HG03196 (cell line): ENCODE data around the gene ADAM33.

ENCODE experiments used
- ATAC-seq: cut with Tn5 transposase; IDR thresholded peaks from one replicate; pipeline ENCODE4 v1.9.1; 2021; ENCODE audit not compliant: unreplicated experiment

The ADAM33 gene

GRCh38 chr20:3681931-3682781 is at the start of gene ADAM33:
ADAM33 (minus strand) TSS chr20:3682010; CDS start chr20:3682004, 6 bp downstream.
- ATAC-seq = no peak

- ATAC-seq = no peak
These were observed 49.2 kb upstream of the ADAM33 start for GRCh38 chr20:3730803-3731672.

GRCh38 chr20:3729811-3730540 is 48.2 kb upstream of the ADAM33 start:
- ATAC-seq = no peak

- ATAC-seq = no peak
These were observed 47.6 kb upstream of the ADAM33 start for GRCh38 chr20:3729378-3729777.

- ATAC-seq = no peak
These were observed 47.1 kb upstream of the ADAM33 start for GRCh38 chr20:3728876-3729275.

GRCh38 chr20:3728354-3728753 is 46.5 kb upstream of the ADAM33 start:
- no peak for ATAC-seq

- ATAC-seq = no peak
These were observed 45.7 kb upstream of the ADAM33 start for GRCh38 chr20:3727401-3728021.

DNA sequence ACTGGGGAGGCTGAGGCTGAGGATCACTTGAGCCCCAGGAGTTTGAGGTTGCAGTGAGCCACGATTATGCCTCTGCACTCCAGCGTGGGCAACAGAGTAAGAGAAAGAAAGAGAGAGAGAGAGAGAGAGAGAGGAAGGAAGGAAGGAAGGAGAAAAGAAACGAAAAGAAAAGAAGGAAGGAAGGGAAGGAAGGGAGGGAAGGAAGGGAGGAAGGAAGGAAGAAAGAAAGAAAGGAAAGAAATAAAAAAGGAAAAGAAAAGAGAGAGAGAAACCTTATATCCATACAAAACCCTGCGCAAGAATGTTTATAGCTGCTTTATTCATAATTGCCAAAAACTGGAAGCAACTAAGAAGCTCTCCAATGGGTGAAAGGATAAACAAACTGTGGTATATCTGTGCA is 42.5 kb upstream of the ADAM33 start:
- no peak for ATAC-seq

GRCh38 chr20:3723284-3723683 is 41.5 kb upstream of the ADAM33 start:
- ATAC-seq = no peak

DNA sequence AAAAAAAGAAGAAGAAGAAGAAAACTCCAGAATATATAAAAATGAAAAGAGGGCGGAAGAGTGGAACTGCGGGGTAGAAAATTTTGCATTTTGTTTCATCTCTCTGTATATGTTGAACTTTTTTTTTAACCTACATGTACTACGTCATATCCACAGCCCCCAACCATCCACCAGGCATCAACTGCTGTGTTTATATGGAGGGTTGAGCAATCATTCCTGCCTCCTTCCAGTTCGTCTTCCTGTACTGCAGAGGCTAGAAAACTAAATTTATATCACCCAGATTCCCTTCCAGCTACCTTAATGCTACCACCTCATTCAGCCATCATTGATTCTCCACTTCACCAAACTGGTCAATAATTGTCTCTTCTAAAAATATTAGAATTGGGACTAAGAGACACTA is 40.1 kb upstream of the ADAM33 start:
- ATAC-seq = no peak

DNA sequence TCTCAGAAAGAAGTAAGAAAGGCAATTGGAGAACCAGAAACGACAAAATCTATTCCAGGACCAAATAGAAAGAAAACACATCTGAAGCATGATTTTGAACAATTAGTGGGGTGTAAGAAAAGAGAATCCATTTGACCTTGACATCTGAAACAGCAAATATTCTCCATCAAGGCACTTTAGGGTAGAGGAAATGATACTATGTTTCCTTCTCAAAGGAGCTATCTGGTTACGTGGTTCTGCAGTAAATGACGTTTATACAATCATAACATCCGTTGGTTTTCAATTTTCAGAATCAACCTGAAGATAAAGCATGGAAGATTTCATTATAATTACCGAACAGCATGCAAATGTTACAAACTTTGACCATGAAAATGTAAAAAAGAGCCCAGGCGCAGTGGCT is 38.8 kb upstream of the ADAM33 start:
- no peak for ATAC-seq

GRCh38 chr20:3720068-3720467 is 38.3 kb upstream of the ADAM33 start:
- ATAC-seq = no peak

DNA sequence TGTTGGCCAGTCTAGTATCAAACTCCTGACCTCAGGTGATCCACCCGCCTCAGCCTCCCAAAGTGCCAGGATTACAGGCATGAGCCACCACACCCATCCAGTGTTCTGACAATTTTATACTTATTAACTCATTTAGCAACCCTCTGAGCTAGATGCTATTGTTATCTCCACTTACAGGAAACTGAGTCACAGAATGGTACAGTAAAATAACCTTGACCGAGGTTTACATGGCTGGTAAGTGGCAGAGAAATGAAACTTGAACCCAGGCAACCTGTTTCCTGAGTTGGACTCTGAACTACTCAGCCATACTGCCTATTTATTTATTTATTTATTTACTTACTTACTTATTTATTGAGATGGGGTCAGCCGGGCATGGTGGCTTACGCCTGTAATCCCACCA is 37.2 kb upstream of the ADAM33 start:
- ATAC-seq = no peak

DNA sequence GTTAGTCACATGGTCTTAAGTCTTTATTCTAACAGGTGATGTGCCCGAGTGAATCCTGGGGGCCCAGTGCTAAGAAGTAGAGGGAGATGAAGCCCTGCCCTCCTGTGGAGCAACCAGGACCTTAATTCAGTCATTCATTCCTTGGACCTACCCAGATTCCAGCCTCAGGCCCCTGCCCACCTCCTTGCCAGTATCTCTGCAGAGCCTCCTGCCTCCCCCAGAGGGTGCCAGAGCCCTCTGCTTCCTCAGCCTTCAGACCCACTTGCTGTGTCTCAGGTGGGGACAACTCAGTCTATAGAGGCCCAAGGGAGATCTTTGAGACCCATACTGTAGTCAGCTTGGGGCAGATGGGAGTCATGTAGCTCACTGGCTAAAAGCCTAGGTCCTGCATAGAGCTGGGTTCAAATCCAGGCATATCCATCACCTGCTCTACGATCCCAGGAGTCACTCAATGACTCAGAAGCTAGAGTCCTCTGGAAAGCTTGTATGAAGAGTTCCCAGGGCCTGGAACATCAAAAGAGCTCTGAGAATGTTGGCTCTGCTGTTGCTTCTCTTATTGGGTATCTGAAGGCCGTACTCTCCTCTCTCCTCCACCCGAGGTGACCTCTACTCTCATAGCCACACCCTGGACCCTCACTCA is 34.5 kb upstream of the ADAM33 start:
- ATAC-seq = no peak

- ATAC-seq = no peak
These were observed 32.3 kb upstream of the ADAM33 start for GRCh38 chr20:3714092-3714491.

GRCh38 chr20:3712279-3712873 is 30.6 kb upstream of the ADAM33 start, which contains the start of gene SIGLEC1:
SIGLEC1 (minus strand) TSS chr20:3712600; CDS start chr20:3707128, 5,472 bp downstream.
- no peak for ATAC-seq

GRCh38 chr20:3711484-3711941 is 29.7 kb upstream of the ADAM33 start:
- ATAC-seq = no peak

DNA sequence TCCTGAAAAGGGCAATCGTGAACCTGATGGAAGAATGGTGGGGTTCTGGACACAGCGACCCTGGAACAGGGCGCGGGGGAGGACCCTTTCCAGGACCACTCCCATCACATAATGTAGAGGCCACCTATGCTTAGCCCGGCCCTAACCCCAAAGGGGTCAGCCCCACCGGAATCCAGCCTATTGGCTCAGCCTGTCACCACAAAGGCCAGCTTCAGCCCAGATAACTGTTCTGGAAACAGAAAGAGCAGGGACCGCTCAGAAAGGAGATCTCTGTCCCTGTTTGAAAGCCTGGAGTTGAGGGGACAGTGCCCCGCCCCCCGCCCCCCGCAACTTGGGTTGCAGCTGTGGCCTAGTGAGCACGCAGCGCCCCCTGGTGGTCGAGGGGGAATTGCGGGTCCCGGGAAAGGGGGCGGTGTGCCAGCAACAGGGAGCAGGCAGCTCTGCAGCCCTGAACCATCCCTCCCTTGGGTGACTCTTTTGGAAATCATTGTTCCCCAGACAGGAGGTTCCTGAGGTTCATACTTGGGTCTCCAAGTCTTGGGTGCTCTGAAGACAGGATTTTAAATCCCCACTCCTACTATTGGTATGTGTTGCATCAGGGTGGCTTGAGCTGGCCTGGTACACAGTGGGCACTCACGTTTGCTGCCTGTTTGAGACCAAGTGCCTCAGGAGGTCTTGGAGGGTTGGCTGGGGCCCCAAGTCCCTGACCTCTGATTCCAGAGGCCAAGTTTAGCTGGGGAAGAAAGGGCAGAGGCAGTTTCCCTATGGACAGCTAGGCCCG is 29.1 kb upstream of the ADAM33 start:
- no peak for ATAC-seq

DNA sequence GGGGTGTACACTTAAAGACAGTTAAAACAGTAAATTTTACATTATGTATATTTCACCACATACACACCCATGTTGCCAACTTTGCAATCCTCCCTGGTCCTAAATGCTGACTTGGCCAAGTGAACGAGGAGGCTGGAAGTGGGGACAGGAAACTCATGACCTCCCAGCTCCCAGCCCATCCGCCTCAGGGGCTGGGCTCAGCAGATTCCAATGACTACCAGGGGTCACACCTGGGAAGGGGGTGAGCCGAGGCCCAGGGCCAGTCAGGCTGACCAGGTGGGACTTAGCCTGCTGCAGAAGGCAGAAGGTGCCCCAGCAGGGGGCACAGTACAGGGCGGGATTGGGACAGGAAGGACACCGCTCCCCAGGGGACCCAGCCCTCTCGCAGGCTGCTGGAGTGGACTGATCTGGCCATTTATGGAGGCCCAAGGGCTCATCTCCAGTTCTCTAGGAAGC is 28.2 kb upstream of the ADAM33 start:
- ATAC-seq = no peak
